Lower lobe of right lung (tissue), 2 donors: Measurements from ENCODE around the gene RBMY1F. TPM values are rescaled to one million over a fixed set of nuclear protein-coding genes. Genes with fewer than 3 reads are reported as not detected.
"Not testable (repeated sequence)": the region's sequence is repeated elsewhere in the genome, so short reads cannot be mapped to it uniquely, and the experiment has no call there.

Experiments
- ATAC-seq, 2 donors: fragments of 200-7000 bp; cut with Tn5 transposase; one replicate each; pipeline ENCODE4 v1.9.1; 2020 to 2022; ENCODE audit warnings: mild to moderate bottlenecking in 2 of 2, moderate library complexity in 2 of 2
- DNase-seq: peaks from one replicate; pipeline ENCODE4 v3.0.0-alpha.2; 2020
- H3K27ac ChIP-seq: fragments of 200-600 bp; one replicate; pipeline ENCODE4 v1.8.0; 2022
- H3K27me3 ChIP-seq: fragments of 200-600 bp; one replicate; pipeline ENCODE4 v1.8.0; 2022; ENCODE audit warnings: low read depth
- H3K36me3 ChIP-seq: fragments of 200-600 bp; one replicate; pipeline ENCODE4 v1.8.0; 2022; ENCODE audit warnings: mild to moderate bottlenecking
- H3K4me1 ChIP-seq: fragments of 200-600 bp; one replicate; pipeline ENCODE4 v1.8.0; 2022
- H3K4me3 ChIP-seq: fragments of 200-600 bp; one replicate; pipeline ENCODE4 v1.8.0; 2022; ENCODE audit warnings: mild to moderate bottlenecking
- H3K9me3 ChIP-seq: fragments of 200-600 bp; one replicate; pipeline ENCODE4 v1.8.0; 2022
- intact Hi-C: fragments of 100-400 bp; cut with DNase I; formaldehyde crosslinking; loops from one replicate; pipeline ENCODE4 v1.11.0; 2022
- long read RNA-seq: library from polyadenylated mRNA; unstranded; transcript quantifications from one replicate; pipeline ENCODE4 v2.0.0, GENCODE V29; 2021
- total RNA-seq: library from RNA; stranded (reverse); fragmentation: NEBNext Ultra II Directional; extraction: Animal tissue kit (Norgen Biotek cat#: 25700); gene quantifications from one replicate; pipeline ENCODE4 v1.2.1, GENCODE V29; 2021
- donor health status: DM: no; HTN: yes; CAD: no; lungs with severe emphysema.

Gene RBMY1F
- total RNA-seq: 0.68 TPM
- long read RNA-seq: 0 reads

- ATAC-seq, H3K4me3 ChIP-seq, H3K4me1 ChIP-seq, H3K27ac ChIP-seq, H3K27me3 ChIP-seq, intact Hi-C loops, H3K36me3 ChIP-seq, DNase-seq, H3K9me3 ChIP-seq: not testable (repeated sequence)
Measured at GRCh38 chrY:22182823-22183222, at the start of gene RBMY1F. Gene RBMY1F (minus strand): TSS chrY:22182923. CDS start chrY:22180969, 1,954 bp downstream.

GRCh38 chrY:22151144-22151543 lies 31.6 kb downstream of the RBMY1F start:
- H3K4me3 ChIP-seq, H3K27ac ChIP-seq, H3K4me1 ChIP-seq, H3K36me3 ChIP-seq, H3K9me3 ChIP-seq, ATAC-seq, H3K27me3 ChIP-seq, DNase-seq, intact Hi-C loops: not testable (repeated sequence)

- H3K4me3 ChIP-seq, H3K36me3 ChIP-seq, DNase-seq, H3K27me3 ChIP-seq, intact Hi-C loops, H3K9me3 ChIP-seq, H3K27ac ChIP-seq, H3K4me1 ChIP-seq, ATAC-seq: not testable (repeated sequence)
Measured at GRCh38 chrY:22141011-22141695, 41.6 kb downstream of the RBMY1F start.

- H3K4me3 ChIP-seq, ATAC-seq, H3K36me3 ChIP-seq, H3K27ac ChIP-seq, intact Hi-C loops, H3K4me1 ChIP-seq, H3K9me3 ChIP-seq, H3K27me3 ChIP-seq, DNase-seq: not testable (repeated sequence)
Measured at GRCh38 chrY:22134719-22135118, 48.0 kb downstream of the RBMY1F start.

- H3K4me3 ChIP-seq, H3K27ac ChIP-seq, intact Hi-C loops, H3K36me3 ChIP-seq, H3K27me3 ChIP-seq, ATAC-seq, H3K9me3 ChIP-seq, H3K4me1 ChIP-seq, DNase-seq: not testable (repeated sequence)
Measured at GRCh38 chrY:22130494-22130893, 52.2 kb downstream of the RBMY1F start.

Other genes with a start within 250 kb of the RBMY1F start
- not detected for gene RBMY1J, start 220.5 kb upstream of the RBMY1F start, total RNA-seq